HG02642 (cell line): Measurements from ENCODE around the gene C10orf105.

Experiments
- ATAC-seq: cut with Tn5 transposase; IDR thresholded peaks from one replicate; pipeline ENCODE4 v1.9.1; 2021; ENCODE audit warnings: mild to moderate bottlenecking; ENCODE audit not compliant: unreplicated experiment, poor library complexity

The C10orf105 gene

DNA sequence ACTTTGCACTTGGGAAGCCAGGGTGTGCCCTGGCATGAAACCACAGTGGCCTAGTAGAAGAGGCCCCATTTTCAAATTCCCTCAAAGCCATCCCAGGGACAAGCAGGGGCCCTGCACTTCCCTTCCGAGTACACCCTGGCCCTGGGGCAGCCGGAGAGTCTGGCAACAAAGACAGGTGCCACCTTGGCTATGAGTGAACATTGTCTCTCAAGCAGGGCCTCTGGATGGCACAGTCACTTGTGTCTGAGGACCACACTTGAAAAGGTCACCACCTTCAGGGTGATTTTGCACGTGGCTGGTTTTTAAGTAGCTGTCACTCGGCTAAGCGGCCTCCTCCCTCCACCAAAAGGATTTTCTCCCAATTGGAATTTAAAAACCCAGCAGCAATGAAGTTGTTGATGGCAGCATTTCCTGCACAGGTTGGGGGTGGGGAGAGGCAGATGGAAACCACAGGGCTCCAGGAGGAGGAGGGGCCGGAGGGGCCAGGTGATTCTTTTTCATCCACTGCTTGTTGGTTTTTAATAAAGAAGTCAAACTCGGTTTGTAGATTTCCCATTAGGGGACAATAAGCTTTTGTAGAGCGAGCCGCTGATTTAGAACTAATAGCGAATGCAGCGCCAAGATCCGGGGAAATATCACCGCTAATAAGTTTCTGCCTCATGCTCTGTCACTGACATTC, 33.9 kb downstream of the C10orf105 start:
- ATAC-seq: no peak

DNA sequence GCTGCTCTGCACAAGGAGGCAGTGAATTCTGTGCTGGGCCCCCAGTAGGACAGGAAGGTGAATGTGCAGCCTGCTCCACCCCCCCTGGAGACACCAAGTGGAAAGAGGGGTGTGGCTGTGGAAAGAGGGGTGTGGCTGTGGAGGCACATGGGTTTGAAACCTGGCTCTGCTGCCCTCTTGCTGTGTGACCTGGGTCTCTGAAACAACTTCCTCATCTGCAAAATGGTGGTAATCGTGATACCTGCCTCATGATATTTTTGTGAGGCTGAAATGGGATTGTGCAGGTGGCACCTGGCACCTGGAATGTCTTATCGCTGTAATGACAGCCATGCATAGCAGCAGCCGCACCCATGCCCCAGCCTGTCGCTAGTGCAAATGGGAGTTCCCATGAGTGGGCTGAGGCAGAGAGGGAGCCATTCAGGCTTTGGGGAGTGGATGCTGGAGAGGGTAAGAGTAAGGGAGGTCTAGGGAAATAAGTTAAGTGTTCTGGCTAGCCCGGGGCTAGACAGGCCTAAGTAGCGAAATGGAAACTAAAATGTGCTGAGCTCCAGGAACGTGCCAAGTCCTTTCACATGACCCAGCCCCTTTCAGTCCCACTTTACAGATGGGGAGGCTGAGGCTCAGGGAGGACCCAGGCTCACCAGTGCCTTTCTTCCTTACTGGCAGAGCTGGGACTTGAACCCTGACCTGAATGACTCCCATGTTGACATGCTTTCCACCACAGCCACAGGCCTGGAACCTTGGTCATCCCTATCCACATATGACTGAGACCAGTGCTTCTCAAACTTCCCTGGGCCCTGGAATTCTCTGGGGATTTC, 35.0 kb downstream of the C10orf105 start:
- ATAC-seq: no peak

- ATAC-seq: no peak
Observed at GRCh38 chr10:71683301-71683700, 36.3 kb downstream of the C10orf105 start.

GRCh38 chr10:71681977-71682376, 37.6 kb downstream of the C10orf105 start:
- ATAC-seq: no peak

GRCh38 chr10:71679425-71679824, 40.2 kb downstream of the C10orf105 start:
- ATAC-seq: no peak

- ATAC-seq: no peak
Observed at GRCh38 chr10:71678057-71678805, 41.3 kb downstream of the C10orf105 start.

GRCh38 chr10:71677261-71677660, 42.3 kb downstream of the C10orf105 start:
- ATAC-seq: no peak

- ATAC-seq: no peak
Observed at GRCh38 chr10:71675295-71675970, 44.1 kb downstream of the C10orf105 start.

- ATAC-seq: no peak
Observed at GRCh38 chr10:71671994-71672946, 47.3 kb downstream of the C10orf105 start.

DNA sequence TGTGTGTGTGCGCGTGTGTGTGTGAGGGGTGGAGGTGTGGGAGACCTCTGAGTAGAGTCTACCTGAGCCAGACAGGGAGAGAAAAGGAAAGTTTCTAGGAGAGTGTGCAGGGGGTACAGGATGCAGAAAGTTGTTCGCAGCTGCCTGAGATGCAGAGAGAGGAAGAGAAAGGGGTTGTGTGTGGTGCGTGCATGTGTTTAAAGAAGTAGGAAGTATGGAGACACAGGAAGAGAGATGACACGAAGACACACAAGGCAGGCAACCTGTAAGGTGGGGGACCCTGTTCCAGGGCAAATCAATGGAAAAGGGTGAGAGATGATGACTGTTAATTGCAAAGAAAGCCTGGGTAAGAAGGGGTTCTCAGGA, 52.2 kb downstream of the C10orf105 start:
- ATAC-seq: no peak

DNA sequence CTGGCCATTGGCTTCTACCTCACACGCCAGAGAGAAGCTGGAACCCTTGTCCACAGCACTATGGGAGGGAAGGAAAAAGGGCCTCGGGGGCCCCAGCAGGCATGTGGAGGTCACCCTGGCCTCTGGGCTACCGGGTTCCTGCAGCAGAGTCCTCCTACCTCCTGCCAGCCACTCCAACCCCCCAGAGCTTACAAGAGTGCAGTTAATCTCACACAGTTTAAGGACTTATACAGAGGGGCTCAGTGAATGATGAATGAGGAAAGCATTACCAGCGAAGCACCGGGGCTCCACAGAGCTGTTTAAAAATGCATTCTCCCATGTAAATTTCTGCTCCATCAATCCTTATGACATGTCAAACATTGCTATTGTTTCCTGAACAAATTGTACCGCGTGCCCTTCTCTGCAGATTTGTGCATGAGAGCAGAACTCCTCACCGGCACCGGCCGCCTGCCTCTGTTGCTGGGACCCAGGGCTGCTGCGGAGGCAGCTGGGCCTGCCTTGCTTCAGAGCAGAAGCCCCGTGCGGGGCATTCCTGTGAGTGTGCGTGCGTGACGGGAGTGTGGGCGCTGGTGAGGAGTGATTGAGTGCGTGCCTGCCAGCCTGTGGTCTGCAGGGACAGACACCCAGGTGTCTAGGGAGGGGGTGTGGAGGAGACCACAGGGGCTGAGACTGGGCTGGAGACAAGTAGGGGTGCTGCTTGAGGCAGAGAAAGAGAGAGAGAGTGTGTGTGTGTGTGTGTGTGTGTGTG, 52.8 kb downstream of the C10orf105 start:
- no peak for ATAC-seq

GRCh38 chr10:71665456-71665855, 54.1 kb downstream of the C10orf105 start:
- ATAC-seq: no peak

DNA sequence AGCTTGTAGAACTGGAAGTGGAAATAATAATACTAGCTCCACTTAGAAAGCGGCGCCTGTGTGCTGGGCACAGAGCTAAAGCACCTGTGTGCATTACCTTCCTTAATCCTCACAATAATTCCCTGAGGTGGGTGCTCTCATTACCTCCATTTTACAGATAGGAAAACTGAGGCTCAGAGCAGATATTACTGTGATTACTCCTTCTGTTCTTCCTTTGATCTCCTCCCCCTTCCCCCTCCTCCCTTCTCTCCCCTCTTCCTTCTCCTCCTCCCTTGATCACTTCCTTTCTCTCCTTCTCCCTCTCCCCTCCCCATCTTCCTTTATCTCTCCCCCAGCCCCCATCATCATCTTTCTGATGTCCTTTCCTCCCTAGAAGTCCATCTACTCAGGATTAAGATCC, 55.0 kb downstream of the C10orf105 start:
- ATAC-seq: no peak

DNA sequence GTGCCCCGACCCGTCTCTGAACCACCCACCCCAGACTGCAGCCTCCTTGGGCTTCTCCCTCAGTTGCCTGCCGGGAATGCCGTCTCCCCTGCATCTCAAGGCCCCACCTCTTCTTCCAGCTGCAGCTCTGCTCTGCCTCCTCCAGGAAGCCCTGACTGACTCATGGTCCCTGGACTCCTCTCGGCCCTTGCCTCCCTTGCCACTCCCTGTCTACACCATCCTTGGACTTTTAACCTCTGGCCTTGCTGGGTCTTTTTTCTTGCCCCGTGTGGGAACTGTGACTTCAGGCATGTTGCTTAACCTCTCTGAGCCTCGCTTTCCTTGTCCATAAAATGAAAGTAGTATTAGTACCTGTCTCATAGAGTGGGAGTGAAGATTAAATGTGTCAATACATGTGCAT, 56.3 kb downstream of the C10orf105 start:
- no peak for ATAC-seq

DNA sequence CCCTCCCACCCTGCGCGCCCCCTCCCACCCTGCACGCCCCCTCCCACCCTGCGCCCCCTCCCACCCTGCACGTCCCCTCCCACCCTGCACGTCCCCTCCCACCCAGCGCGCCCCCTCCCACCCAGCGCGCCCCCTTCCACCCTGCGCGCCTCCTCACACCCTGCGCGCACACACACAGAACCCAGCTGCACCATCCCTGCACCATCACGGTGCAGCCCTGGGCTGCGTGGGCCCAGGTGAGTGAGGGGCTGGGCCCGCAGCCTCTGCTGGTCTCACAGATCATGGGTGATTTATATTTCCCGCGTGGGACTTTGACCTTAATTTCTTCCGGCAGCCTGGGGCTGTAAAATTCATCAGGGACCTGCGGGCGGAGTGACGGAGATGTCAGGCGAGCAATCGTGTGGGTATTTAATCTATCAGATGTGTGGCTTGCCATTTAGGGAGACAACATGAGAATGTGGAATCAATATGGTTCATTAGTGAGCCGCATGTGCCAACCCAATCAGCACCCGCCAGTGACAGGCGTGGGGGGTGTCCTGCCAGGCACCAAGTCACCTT, 57.7 kb downstream of the C10orf105 start:
- ATAC-seq: no peak
